Natural killer cell (primary cell): ENCODE measurements around the gene CABP4. TPM values are rescaled to one million over a fixed set of nuclear protein-coding genes. Genes with fewer than 3 reads are reported as not detected.

Experiments used
- ATAC-seq, 3 donors: fragments of 150-1000 bp in 2 of 3; fragments of 200-7000 bp in 1 of 3; cut with Tn5 transposase; 1 replicate in 1 of 3; 2 replicates in 2 of 3; pipeline ENCODE4 v1.10.0; 2021; ENCODE audit warnings: mild to moderate bottlenecking in 2 of 3, moderate library complexity in 2 of 3
- DNase-seq, 2 donors: peaks; one replicate each; pipeline versions ENCODE4 v3.0.0 to v3.0.0-alpha.2; 2013 to 2021; ENCODE audit warnings: mixed read lengths in 1 of 2
- H3K27ac ChIP-seq: one replicate; pipeline ENCODE4 v1.5.1; 2013; ENCODE audit warnings: mild to moderate bottlenecking, low read length
- H3K27me3 ChIP-seq: one replicate; pipeline ENCODE4 v1.6.1; 2013; ENCODE audit warnings: low read length; ENCODE audit not compliant: control insufficient read depth, insufficient read depth
- H3K36me3 ChIP-seq: one replicate; pipeline ENCODE4 v1.6.1; 2013; ENCODE audit warnings: low read length; ENCODE audit not compliant: control insufficient read depth, insufficient read depth
- H3K4me1 ChIP-seq: one replicate; pipeline ENCODE4 v1.6.1; 2013; ENCODE audit warnings: low read length; ENCODE audit not compliant: control insufficient read depth, insufficient read depth
- H3K4me3 ChIP-seq: one replicate; pipeline ENCODE4 v1.5.1; 2013; ENCODE audit warnings: low read length
- H3K9me3 ChIP-seq: one replicate; pipeline ENCODE4 v1.6.1; 2013; ENCODE audit warnings: low read length; ENCODE audit not compliant: control insufficient read depth, insufficient read depth
- H3K27ac Mint-ChIP-seq, 2 donors: one replicate each; pipeline ENCODE4 v1.8.0; 2022; ENCODE audit warnings: mild to moderate bottlenecking in 2 of 2, mixed read lengths in 2 of 2, moderate library complexity in 1 of 2
- H3K27me3 Mint-ChIP-seq, 2 donors: one replicate each; pipeline ENCODE4 v1.8.0; 2022; ENCODE audit warnings: low read depth in 2 of 2, mixed read lengths in 2 of 2
- H3K36me3 Mint-ChIP-seq: one replicate; pipeline ENCODE4 v1.8.0; 2022; ENCODE audit warnings: mixed read lengths
- H3K4me1 Mint-ChIP-seq, 2 donors: one replicate each; pipeline ENCODE4 v1.8.0; 2022; ENCODE audit warnings: mixed read lengths in 2 of 2
- H3K4me3 Mint-ChIP-seq: one replicate; pipeline ENCODE4 v1.8.0; 2022; ENCODE audit warnings: mild to moderate bottlenecking, moderate library complexity, mixed read lengths
- H3K9me3 Mint-ChIP-seq, 2 donors: one replicate each; pipeline ENCODE4 v1.8.0; 2022; ENCODE audit warnings: mixed read lengths in 2 of 2
- CTCF ChIP-seq: fragments of 200-600 bp; IDR thresholded peaks from one replicate; pipeline ENCODE4 v1.8.0; 2022; ENCODE audit warnings: antibody characterized with exemption
- WGBS: methylation state at CpG from one replicate; pipeline ENCODE4 v1.1.7; 2013; ENCODE audit warnings: missing lambda C conversion rate; ENCODE audit not compliant: insufficient coverage; 5-methylcytosine and 5-hydroxymethylcytosine counted together
- intact Hi-C: fragments of 100-400 bp; cut with micrococcal nuclease; formaldehyde crosslinking; loops from one replicate; pipeline ENCODE4 v1.14.2; 2022
- total RNA-seq, 4 donors: library from RNA; stranded (reverse); fragments of 120-200 nt in 1 of 4; gene quantifications; one replicate each; pipeline versions ENCODE4 v1.2.3 to v1.2.4, GENCODE V29; 2013 to 2022

Gene CABP4
- total RNA-seq, 3 donors from 2014 or later (not counting 1 experiment from before 2014, with no cell fraction given) = 12.9 to 22.8 (median 21.3) TPM

- H3K9me3 Mint-ChIP-seq = no peaks in the 10 kb centered on the region
- peak overlapping the region; percentile 35 for H3K4me3 Mint-ChIP-seq
- 68% methylated on average over 21 of the region's 21 CpGs for WGBS
These were observed 14.0 kb upstream of the CABP4 start for GRCh38 chr11:67441098-67441563.

DNA sequence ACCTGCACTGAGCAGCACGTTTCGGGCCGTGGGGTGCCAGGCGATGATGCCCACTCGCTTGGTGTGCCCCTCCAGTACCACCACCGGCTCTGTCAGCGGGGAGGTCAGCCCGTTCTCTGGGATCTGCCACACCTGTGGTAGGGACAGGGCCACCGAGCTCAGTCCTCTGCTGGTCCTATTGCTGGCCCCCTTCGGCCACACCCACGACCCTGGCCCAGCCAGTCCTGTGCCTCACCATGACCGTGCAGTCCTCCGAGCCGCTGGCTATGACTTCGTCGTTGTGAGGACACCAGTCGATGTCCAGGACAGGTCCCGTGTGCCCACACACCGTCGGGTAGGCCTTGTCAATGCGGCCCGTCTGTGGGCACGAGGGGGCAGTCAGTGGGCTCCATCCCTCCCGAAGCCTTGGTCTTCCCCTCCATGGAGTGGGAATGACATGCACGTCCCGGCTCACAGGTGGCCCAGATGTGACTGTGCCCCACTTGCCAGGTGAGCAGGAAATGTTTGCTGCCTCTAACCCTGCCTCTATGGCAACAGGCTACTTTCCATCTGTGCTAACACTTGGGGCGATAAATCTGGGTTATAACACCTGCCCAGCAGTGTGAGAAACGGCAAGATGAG, 13.3 kb upstream of the CABP4 start:
- intact Hi-C loops = no loop called here
- peak overlapping the region; percentile 89 to 91 for H3K27ac Mint-ChIP-seq
- H3K4me3 Mint-ChIP-seq = peak overlapping the region; percentile 81
- WGBS = 86% methylated on average over 28 of the region's 28 CpGs
- H3K36me3 Mint-ChIP-seq = no peaks in the 10 kb centered on the region
- H3K27me3 ChIP-seq = no peaks in the 10 kb centered on the region
- peaks cover 59 to 78% of the 10 kb centered on the region in 2 donors for H3K4me1 Mint-ChIP-seq
- H3K36me3 ChIP-seq = no peaks in the 10 kb centered on the region
- peaks cover 86% of the 10 kb centered on the region for H3K4me1 ChIP-seq
- no peaks in the 10 kb centered on the region for H3K9me3 ChIP-seq
- no peaks in the 10 kb centered on the region for H3K9me3 Mint-ChIP-seq
- no peak overlapping the region for H3K4me3 ChIP-seq
- TF ChIP-seq CTCF = no peak
- DNase-seq = peak in 1 of 2 donors; percentile 69
- ATAC-seq = no peak
- H3K27ac ChIP-seq = no peak overlapping the region
- H3K27me3 Mint-ChIP-seq = no peaks in the 10 kb centered on the region

More at GRCh38 chr11:67441098-67441563, 14.0 kb upstream of the CABP4 start:
- Mint-ChIP-seq H3K27ac (peak overlapping the region; percentile 88 to 91), H3K27me3 (no peaks in the 10 kb centered on the region), H3K4me1 (peaks cover 59 to 84% of the 10 kb centered on the region in 2 donors), H3K36me3 (no peaks in the 10 kb centered on the region)
- peaks cover 85% of the 10 kb centered on the region for H3K4me1 ChIP-seq
- no peaks in the 10 kb centered on the region for H3K27me3 ChIP-seq
- ATAC-seq (no peak), DNase-seq (peak in 1 of 2 donors; percentile 56)
- H3K36me3 ChIP-seq = no peaks in the 10 kb centered on the region
- no peak overlapping the region for H3K4me3 ChIP-seq
- TF ChIP-seq CTCF = no peak
- peak overlapping the region; percentile 75 for H3K27ac ChIP-seq
- no peaks in the 10 kb centered on the region for H3K9me3 ChIP-seq
- intact Hi-C loops = no loop called here

- Histone ChIP-seq H3K4me3 (no peak overlapping the region), H3K4me1 (peaks cover 91% of the 10 kb centered on the region), H3K27ac (peak overlapping the region; percentile 65), H3K9me3 (no peaks in the 10 kb centered on the region), H3K27me3 (no peaks in the 10 kb centered on the region), H3K36me3 (no peaks in the 10 kb centered on the region)
- Mint-ChIP-seq H3K4me1 (peaks cover 57 to 76% of the 10 kb centered on the region in 2 donors), H3K9me3 (no peaks in the 10 kb centered on the region), H3K36me3 (no peaks in the 10 kb centered on the region), H3K27ac (peak overlapping the region; percentile 89 to 91), H3K4me3 (peak overlapping the region; percentile 81), H3K27me3 (no peaks in the 10 kb centered on the region)
- 66% methylated on average over 45 of the region's 45 CpGs for WGBS
- ATAC-seq (no peak), DNase-seq (peak in 1 of 2 donors; percentile 39)
- TF ChIP-seq CTCF = no peak
- intact Hi-C loops = no loop called here
These were observed 12.4 kb upstream of the CABP4 start for GRCh38 chr11:67442504-67443404.
